Measurements from ENCODE around the gene TGFB2.
A peak's percentile ranks its signal among the peaks of the same experiment; 100 is the strongest.

TGFB2 gene

DNA sequence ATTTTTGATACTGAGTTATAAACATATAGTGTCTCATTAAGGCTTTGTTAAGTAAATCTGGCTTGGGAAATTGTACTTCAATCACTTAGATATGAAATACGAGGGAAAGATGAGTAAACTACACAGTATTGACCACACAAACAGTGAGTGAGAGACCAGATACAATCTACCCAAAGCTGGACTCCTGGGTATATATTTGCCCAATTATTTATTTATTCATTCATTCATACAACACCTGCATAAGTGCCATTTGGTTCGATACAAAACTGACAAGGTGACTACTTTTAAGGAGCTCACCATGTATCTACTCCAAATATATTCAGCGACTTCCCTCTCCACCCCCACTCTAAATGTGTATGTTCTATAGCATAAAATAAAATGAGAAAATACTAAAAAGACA, 143.4 kb downstream of the TGFB2 start:
- H3K27ac ChIP-seq = no peak overlapping the region
- TF ChIP-seq, protein P1, sequence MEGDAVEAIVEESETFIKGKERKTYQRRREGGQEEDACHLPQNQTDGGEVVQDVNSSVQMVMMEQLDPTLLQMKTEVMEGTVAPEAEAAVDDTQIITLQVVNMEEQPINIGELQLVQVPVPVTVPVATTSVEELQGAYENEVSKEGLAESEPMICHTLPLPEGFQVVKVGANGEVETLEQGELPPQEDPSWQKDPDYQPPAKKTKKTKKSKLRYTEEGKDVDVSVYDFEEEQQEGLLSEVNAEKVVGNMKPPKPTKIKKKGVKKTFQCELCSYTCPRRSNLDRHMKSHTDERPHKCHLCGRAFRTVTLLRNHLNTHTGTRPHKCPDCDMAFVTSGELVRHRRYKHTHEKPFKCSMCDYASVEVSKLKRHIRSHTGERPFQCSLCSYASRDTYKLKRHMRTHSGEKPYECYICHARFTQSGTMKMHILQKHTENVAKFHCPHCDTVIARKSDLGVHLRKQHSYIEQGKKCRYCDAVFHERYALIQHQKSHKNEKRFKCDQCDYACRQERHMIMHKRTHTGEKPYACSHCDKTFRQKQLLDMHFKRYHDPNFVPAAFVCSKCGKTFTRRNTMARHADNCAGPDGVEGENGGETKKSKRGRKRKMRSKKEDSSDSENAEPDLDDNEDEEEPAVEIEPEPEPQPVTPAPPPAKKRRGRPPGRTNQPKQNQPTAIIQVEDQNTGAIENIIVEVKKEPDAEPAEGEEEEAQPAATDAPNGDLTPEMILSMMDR (IDR thresholded peaks at IDR 0.05) = no peak

DNA sequence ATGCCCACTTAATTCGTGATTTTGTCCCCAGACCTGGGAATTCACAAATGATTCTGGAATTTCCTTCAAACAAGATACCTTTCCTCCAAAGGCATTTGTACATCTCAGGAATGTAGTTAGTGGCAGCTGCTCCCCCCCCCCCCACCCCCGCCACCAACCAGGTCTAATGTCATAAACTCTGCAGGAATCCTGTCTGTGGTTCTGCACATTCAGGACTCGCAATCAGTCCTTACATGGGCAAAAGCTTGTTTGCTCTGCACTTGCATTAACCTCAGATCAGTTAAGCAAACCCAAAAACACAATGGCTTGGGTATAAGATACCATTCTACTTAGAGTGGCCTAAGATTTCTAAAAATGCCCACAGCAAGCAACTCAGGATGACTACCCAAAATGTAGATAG, 143.8 kb downstream of the TGFB2 start:
- TF ChIP-seq, protein P1 (IDR thresholded peaks at IDR 0.05) = no peak
- DNase-seq = no peak
- no peak overlapping the region for H3K4me3 ChIP-seq
- intact Hi-C loops (cut with DNase I; ENCODE audit: low total_unique reads) = no loop called here
- H3K27ac ChIP-seq = no peak overlapping the region
- H3K36me3 ChIP-seq = no peaks in the 10 kb centered on the region
- no peaks in the 10 kb centered on the region for H3K9me3 ChIP-seq
- H3K27me3 ChIP-seq = no peaks in the 10 kb centered on the region
- peaks cover 0 to 15% (median 6%) of the 10 kb centered on the region in 4 donors for H3K4me1 ChIP-seq

More for the DNA sequence above, 143.4 kb downstream of the TGFB2 start:
- no peaks in the 10 kb centered on the region for H3K27me3 ChIP-seq
- no peak overlapping the region for H3K4me3 ChIP-seq
- no peaks in the 10 kb centered on the region for H3K36me3 ChIP-seq
- H3K9me3 ChIP-seq = no peaks in the 10 kb centered on the region
- intact Hi-C loops (cut with DNase I; ENCODE audit: low total_unique reads) = no loop called here
- no peak for DNase-seq
- peaks cover 0 to 14% (median 6%) of the 10 kb centered on the region in 4 donors for H3K4me1 ChIP-seq

DNA sequence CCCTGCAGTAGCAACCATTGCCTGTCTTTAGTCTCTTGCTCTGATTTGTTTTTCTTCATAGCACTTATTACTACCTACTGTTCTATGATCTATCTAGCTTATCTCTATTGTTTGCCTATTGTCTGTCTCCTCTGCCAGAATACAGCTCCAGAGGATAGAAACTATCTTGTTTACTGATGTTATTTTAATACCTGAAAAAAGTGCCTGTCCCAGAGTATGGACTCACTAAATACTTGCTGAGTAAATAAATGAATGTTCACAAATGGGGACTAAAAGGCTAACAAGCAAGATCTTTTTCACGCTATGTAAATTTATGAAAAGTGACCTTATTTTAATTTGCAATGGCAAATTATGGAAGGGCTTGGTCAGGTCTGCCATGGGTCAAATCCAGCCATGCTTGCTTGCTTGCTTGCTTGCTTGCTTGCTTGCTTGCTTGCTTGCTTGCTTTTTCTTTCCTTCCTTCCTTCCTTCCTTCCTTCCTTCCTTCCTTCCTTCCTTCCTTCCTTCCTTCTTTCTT, 145.3 kb downstream of the TGFB2 start:
- Histone ChIP-seq H3K4me3 (no peak overlapping the region), H3K36me3 (no peaks in the 10 kb centered on the region), H3K27me3 (no peaks in the 10 kb centered on the region), H3K4me1 (peaks cover 0 to 26% (median 14%) of the 10 kb centered on the region in 4 donors), H3K27ac (no peak overlapping the region), H3K9me3 (no peaks in the 10 kb centered on the region)
- intact Hi-C loops (cut with DNase I; ENCODE audit: low total_unique reads) = no loop called here
- no peak for DNase-seq
- TF ChIP-seq, protein P1 (IDR thresholded peaks at IDR 0.05) = no peak

DNA sequence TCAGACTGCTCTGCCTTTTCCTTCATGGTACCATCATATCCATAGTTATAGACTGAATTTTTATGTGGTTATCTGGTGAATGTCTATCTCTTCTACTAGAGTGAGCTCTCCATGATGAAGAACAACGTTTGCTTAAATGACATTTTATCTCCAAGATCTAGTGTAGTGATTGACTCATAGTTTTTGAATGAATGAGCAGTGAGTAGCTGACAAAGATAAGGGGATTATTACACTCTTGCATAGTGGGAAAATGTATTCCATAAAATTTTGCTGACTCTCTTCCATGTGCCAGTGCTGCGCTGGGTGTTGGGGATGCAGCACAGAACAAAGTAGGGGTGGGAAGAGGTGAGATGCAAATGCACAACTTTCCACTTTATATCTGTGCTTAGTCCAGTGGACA, 147.7 kb downstream of the TGFB2 start:
- Histone ChIP-seq H3K4me1 (peaks cover 0 to 46% (median 13%) of the 10 kb centered on the region in 4 donors), H3K4me3 (no peak overlapping the region), H3K27me3 (no peaks in the 10 kb centered on the region), H3K9me3 (no peaks in the 10 kb centered on the region), H3K27ac (no peak overlapping the region), H3K36me3 (no peaks in the 10 kb centered on the region)
- no peak for DNase-seq
- TF ChIP-seq, protein P1 (IDR thresholded peaks at IDR 0.05) = no peak
- intact Hi-C loops (cut with DNase I; ENCODE audit: low total_unique reads) = no loop called here

DNA sequence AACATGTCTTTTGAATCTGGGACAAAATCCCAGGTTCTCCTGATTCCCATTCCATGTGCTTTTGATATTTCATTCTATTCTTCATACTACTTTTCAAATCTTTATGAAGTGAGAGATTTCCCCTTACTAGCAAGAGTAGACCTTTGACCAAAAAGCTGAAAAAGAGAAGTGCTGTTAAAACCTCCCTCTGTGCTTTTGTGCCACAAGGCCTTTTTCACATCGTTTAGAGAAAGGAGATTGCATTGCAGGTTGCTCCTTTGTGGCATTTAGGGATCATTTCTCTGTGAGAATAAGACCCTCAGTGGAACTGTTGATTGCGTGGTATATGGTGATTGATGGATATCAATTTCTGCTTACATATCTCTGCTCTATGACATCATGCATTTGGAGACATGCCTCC, 148.8 kb downstream of the TGFB2 start:
- Histone ChIP-seq H3K36me3 (no peaks in the 10 kb centered on the region), H3K4me1 (peaks cover 0 to 48% (median 13%) of the 10 kb centered on the region in 4 donors), H3K27ac (peak overlapping the region in 1 of 2 donors; percentile 46), H3K27me3 (no peaks in the 10 kb centered on the region), H3K9me3 (no peaks in the 10 kb centered on the region), H3K4me3 (no peak overlapping the region)
- DNase-seq = no peak
- TF ChIP-seq, protein P1 (IDR thresholded peaks at IDR 0.05) = no peak
- intact Hi-C loops (cut with DNase I; ENCODE audit: low total_unique reads) = no loop called here
